Activated CD8-positive, alpha-beta memory T cell treated with anti-CD3 and anti-CD28 coated beads for 48 hours (primary cell): Measurements from ENCODE around the gene SLC6A13.
"Not testable (repeated sequence)": the region's sequence is repeated elsewhere in the genome, so short reads cannot be mapped to it uniquely, and the experiment has no call there.

Experiments
- DNase-seq, 3 experiments: peaks; one replicate each; pipeline ENCODE4 v3.0.0-alpha.2; 2020; ENCODE audit warnings: low read depth in 2 of 3, low spot score in 2 of 3

SLC6A13 gene

GRCh38 chr12:262817-263216 lies at the start of gene SLC6A13:
SLC6A13 (minus strand) TSS chr12:262836; CDS start chr12:260052, 2,784 bp downstream.
- no peak for DNase-seq

GRCh38 chr12:308511-308910 lies 45.9 kb upstream of the SLC6A13 start:
- DNase-seq, result no peak

- DNase-seq, result no peak
These were observed 44.8 kb upstream of the SLC6A13 start for GRCh38 chr12:307406-307805.

- DNase-seq, result no peak
These were observed 42.2 kb upstream of the SLC6A13 start for GRCh38 chr12:304805-305204.

- not testable (repeated sequence) for DNase-seq
These were observed 40.1 kb upstream of the SLC6A13 start for GRCh38 chr12:302766-303165.

DNA sequence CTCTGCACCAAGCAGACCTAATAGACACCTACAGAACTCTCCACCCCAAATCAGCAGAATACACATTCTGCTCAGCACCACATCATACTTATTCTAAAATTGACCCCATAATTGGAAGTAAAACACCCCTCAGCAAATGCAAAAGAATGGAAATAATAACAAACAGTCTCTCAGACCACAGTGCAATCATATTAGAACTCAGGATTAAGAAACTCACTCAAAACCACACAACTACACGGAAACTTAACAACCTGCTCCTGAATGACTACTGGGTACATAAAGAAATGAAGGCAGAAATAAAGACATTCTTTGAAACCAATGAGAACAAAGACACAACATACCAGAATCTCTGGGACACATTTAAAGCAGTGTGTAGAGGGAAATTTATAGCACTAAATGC lies 37.5 kb upstream of the SLC6A13 start:
- not testable (repeated sequence) for DNase-seq

DNA sequence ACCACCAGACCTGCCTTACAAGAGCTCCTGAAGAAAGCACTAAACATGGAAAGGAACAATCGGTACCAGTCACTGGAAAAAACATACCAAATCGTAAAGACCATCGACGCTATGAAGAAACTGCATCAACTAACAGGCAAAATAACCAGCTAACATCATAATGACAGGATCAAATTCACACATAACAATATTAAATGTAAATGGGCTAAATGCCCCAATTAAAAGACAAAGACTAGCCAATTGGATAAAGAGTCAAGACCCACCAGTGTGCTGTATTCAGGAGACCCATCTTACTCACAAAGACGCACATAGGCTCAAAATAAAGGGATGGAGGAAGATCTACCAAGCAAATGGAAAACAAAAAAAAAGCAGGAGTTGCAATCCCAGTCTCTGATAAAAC lies 36.9 kb upstream of the SLC6A13 start:
- not testable (repeated sequence) for DNase-seq

DNA sequence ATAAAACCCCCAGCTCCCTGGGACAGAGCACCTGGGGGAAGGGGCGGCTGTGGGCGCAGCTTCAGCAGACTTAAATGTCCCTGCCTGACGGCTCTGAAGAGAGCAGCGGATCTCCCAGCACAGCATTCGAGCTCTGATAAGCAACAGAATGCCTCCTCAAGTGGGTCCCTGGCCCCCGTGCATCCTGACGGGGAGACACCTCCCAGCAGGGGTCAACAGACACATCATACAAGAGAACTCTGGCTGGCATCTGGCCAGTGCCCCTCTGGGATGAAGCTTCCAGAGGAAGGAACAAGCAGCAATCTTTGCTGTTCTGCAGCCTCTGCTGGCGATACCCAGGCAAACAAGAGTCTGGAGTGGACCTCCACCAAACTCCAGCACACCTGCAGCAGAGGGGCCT lies 35.4 kb upstream of the SLC6A13 start:
- DNase-seq, result not testable (repeated sequence)

- no peak for DNase-seq
These were observed 32.5 kb upstream of the SLC6A13 start for GRCh38 chr12:295132-295531.

DNA sequence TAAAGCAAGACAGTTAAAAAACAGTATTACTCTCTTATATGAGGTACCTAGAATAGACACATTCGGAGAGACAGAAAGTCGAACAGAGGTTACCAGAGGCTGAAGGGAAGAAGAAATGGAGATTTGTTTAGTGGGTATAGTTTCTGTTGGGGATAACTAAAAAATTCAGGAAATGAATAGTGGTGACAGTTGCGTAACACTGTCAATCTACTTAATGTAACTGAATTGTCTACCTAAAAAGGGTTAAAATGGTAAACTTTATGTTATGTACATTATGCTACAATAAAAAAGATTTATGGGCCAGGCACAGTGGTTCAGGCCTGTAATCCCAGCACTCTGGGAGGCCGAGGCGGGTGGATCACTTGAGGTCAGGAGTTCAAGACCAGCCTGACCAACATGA lies 30.6 kb upstream of the SLC6A13 start:
- no peak for DNase-seq

- no peak for DNase-seq
These were observed 29.6 kb upstream of the SLC6A13 start for GRCh38 chr12:292186-292585.

- no peak for DNase-seq
These were observed 28.6 kb upstream of the SLC6A13 start for GRCh38 chr12:291153-291723.

GRCh38 chr12:288687-289086 lies 26.1 kb upstream of the SLC6A13 start:
- no peak for DNase-seq

GRCh38 chr12:286531-287300 lies 24.1 kb upstream of the SLC6A13 start:
- no peak for DNase-seq

GRCh38 chr12:278046-278445 lies 15.4 kb upstream of the SLC6A13 start:
- no peak for DNase-seq

GRCh38 chr12:275812-276211 lies 13.2 kb upstream of the SLC6A13 start:
- no peak for DNase-seq

DNA sequence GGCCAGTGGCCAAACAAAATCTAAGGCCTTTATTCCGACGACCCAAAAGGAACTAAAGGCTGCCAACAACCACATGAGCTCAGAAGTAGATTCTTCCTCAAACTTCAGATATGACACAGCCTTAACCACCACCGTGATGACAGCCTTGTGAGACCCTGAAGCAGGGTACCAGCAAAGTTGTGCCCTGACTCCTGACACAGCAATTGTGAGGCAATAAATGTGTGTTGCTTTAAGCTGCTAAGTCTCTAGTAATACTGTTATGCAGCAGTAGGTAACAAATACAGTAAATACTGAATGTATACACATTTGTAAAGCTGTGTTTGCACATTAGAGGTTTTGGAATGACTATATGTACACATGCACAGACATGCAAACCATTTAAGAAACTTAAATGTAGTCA lies 10.7 kb upstream of the SLC6A13 start:
- DNase-seq, result no peak

DNA sequence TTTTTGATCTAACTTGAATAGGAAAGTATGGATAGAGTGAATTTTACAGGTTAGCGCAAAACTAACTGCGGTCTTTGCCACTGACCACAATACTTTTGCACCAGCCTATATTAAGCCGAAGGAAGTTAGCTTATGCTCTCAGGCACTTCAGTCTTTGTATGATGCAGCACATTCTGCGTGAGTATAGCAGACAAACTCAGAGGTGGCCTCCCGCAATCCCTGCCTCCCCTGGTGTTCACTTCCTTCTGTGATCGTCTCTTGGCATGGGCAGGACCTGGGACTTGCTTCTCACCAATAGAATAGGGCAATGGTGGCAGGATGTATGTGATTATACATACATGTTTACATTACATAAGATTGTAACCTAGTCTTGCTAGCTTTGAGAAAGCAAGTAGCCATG lies 10.3 kb upstream of the SLC6A13 start:
- no peak for DNase-seq

DNA sequence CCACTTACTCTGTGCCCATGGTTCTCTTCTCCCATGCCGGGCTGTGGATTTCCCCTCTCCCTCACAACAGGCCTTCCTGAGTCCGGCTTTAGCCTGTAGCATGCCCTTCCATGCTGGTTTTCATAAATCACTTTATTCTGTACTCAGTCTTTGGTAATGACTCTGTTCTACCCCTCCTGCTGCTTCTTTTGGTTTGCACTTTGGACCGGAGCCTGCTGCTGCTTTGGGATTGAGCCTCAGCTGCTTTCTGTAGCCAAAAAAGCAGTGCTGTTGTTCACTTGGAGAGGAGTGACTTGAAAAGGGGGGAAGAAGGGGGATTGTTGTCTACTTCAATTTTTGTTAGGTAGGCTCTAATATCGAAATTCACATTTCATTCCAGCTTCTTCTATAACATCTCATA lies 8.5 kb upstream of the SLC6A13 start:
- DNase-seq, result no peak

DNA sequence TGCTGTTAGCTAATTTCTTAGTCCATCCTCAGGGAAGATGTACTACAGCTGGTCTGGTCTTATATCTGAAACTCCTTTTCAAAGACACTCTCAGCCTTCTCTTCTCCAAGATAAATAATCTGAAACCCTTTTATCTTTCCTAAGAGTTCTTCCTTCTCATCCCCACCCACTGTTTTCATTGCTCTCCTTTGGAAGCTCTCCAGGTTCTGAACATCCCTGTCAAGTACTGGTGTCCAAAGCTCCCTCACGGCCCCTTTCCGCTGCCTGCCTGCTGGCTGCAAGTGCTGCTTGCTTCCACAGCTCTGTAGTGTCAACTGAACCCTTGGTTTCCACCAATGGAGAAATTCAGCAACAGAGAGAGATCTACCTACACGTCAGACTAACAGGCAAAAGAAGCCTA lies 6.6 kb upstream of the SLC6A13 start:
- DNase-seq, result no peak

DNA sequence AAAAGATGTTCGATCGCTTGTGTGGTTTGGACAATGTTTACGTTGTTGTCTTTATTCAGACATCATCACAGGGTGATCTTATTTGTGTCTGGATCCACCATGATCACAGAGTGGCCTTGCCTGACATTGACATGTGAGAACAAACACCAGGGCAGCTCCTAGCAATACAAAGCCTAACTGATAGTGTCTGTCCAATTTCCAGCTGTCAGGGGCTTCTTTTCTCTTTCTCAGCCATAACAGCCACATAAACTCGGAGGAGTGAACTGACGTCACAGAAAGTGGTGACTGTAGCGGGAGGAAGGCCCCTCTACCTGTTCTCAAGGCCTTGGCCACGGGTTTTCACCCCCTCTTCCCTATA lies 5.8 kb upstream of the SLC6A13 start:
- DNase-seq, result no peak

DNA sequence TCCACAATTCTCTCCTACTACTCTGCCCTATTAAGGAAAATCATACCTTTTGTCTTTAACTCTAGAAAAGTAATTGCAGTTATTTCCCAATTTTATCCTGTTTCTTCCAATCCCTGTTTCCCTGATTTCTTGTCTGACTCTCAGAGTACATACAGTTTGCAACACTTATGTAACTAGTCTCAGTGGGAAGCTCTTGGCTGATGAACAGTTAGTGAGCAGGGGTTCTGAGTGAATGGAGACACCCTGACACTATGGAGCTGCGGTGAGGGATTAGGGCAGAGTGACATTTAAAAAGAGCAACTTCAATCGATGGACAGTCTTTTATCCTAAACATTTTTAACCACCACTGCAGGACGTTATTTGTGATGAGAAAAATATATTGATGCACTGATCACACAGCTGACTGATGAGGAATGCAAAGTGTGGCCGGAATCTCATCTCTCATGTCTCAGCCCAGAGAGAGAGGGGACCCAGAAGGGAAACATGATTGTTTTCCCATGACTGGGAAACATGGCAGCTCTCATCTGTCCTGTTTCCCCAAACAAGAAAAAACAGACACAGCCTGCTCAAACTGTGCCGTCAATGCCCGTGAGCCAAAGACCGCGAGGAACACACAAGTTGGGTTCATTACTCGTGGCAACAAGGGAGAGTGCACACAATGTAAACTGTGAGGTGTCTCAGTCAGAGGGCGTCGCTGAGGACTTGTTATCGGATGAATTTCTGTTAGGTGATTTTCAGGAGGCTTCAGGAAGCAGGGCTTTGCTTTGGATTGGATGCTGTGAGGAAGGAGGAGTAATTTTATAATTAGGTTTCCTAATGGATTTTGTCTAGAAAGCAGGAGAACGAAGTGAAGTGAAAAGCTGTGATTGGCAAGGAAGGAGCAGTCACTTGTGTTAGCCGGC lies 5.2 kb upstream of the SLC6A13 start:
- no peak for DNase-seq
